NCI-H1694 treated with DMSO at 0.1 percent for 48 hours (cell line): ENCODE results near the gene HJV.

Experiments used
- DNase-seq: peaks from one replicate; lab custom pipeline; 2025; lab: John Stamatoyannopoulos, UW

Gene HJV

DNA sequence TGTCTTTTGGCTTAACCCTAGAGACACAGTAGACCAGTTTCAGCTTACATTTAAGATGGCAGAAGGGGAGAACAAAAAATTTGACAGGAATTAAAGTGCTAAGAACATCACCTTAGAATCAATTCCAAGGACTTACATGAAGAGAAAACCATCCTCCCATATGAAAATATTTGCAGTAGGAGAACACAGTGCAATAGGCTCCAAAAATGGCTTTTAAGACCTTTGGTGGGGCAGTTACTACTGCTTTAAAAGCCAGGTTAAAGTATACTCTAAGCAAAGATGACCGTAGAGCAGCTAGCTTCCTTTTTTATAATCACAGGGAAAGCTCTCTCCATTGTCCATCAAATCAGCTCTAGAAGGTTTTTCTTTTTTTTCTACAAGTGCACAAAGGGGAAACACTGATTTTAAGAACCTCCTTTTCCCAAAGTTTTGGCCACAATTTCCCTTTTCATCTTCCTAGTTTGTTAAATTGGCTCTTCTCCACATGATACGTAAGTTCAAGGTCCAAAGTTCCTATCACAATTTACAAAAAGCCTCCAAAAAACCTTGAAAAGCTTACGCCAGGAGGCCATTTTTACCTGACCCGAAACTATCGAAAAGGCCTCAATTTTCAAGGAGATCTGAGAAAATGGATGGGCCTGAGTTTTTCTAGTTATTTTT is 28.4 kb downstream of the HJV start:
- no peak for DNase-seq

- DNase-seq: no peak
Measured at GRCh38 chr1:145992502-145992936, 29.0 kb downstream of the HJV start.

GRCh38 chr1:145991735-145992412 is 29.7 kb downstream of the HJV start:
- DNase-seq: no peak

DNA sequence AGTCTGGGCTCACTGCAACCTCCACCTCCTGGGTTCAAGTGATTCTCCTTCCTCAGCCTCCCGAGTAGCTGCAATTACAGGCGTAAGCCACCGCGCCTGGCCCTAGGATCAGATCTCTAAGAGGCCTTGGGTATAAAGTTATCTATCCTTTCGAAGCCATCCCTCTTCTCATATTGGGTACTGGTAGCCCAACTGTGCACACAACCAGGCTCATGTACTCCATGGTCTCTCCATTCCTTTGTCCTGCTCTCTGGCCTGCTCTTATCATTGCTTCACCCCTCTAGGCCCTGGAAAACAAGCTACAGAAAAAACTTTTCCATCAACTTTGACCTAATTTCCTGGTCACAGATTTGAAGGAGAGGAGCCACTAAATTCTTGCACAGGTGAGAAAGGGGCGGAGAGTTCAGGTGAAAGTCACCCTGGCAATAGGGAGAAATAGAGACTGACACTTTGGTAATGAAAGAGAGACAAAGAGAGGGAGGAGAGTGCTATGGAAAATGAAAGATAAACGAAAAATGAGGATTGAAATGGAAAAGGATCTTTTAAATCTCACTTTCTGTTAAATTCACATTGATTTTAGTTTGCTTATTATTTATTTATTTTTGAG is 31.2 kb downstream of the HJV start:
- no peak for DNase-seq

DNA sequence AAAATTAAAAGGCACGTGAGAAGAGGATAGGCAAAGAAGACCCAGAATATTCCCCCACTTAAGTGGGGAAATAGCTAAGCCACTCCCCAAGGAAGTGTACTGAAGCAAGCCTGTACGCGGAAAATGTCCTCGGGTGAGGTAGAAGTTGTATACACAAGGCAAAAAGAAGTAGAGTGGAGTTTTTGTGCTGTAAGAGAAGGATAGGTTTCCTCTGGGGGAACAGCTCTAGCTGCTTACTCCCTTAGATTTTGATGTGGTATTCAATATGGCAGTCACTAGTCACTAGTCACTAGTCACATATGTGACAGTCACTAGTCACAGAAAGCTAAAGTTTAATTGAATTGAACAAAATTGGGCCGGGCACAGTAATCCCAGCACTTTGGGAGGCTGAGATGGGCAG is 32.8 kb downstream of the HJV start:
- DNase-seq: no peak

DNA sequence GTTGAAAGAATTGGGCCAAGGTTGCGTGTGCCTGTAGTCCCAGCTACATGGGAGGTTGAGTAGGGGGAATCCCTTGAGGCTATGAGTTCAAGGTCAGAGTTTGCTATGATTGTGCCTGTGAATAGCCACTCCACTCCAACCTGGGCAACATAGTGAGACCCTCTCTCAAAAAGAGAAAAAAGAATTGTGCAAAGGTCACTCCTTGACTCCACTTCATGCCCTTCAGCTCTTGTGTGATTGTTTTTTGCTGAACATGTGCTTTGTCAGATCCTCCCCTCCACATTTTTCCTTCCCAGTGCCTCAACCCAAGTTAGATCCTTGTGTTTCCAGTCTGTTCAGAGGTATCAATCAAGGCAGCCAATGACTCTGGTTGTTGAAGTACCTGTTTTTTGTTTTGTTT is 33.6 kb downstream of the HJV start:
- DNase-seq: no peak

GRCh38 chr1:145986551-145986950 is 35.0 kb downstream of the HJV start:
- no peak for DNase-seq

- no peak for DNase-seq
Measured at GRCh38 chr1:145985502-145986439, 35.8 kb downstream of the HJV start.

DNA sequence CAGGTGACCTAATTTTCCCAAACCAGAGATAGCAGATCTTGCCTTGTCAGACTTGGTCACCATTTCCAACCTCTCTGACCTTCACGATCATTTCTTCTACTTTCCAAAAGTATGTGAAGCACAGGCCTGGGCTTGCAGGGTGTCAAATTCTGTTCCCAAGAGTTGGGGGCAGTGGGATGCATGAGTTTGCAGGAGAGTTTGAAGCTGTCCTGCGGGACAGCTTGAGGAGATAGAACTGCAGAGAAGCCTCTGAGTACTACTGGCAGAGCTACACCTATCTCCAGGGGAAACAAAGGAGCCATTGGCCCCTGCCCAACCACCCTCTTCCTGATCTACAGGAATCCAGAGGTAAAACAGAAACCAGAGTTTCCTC is 36.4 kb downstream of the HJV start:
- DNase-seq: no peak

- DNase-seq: no peak
Measured at GRCh38 chr1:145983960-145984830, 37.3 kb downstream of the HJV start.

DNA sequence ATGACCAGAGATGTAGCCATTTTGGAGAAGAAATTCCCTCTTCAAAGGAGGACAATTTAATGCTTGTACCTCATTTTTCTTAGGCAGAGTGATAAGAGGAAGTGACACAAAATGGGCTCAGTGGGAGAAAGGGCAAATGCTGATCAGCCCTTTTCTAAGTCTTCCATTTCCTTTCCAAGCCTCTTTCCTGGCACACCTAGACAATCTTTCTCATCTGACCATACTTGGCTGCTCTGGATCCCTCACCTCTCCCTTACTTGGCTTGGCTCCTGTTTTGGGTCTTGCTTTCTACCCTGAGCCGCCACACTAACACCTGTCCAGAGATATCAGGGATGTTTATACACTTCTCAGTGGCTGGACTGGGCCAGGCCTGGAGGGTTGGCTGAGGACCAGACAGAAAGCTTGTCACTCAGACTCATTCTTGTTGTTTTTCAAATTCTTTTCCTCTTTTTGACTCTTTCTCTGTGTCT is 38.3 kb downstream of the HJV start:
- no peak for DNase-seq

GRCh38 chr1:145982010-145982723 is 39.4 kb downstream of the HJV start:
- DNase-seq: no peak

- no peak for DNase-seq
Measured at GRCh38 chr1:145980457-145980994, 41.0 kb downstream of the HJV start.

- no peak for DNase-seq
Measured at GRCh38 chr1:145979746-145980456, 41.6 kb downstream of the HJV start.

DNA sequence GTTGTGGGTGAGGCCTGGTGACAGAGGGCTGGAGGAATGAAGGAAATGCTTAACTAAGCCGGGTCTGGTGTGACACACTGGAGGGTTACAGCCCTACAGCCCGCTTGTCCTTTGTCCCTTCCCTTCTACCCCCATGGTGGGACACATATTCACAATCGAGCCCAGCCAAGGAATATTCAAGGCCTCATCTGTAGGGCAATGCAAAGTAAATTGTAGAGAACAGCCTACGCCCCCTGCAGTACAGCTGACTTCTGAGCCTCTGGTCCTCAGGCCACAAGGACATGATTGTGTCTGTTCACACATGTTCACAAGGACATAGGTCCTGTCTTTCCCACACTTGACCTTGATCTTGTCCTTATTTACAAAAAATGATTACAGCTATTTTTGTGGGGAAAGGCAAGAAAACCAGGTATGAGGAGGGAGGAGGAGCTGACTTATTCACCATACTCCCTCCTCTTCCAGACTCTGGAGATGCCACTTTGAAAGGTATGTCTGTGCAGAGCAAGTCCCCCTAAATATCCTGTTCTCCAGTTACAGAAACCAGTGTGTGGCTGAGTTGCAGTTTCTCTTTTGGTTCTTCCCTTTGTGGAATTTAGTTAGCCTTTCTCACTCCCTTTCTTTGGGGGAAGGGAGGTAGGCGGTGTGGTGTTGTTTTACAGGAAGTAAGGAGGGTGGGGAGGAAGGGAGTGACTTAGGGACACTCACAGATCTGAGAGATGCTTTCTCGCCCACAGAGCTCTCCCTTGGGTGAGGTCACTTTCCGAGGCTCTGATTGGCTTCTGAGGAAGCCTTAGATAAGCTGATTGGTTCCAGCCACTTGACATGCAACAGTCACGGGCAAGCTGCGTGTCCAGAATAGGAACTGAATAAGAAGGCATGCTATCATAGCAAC is 42.4 kb downstream of the HJV start:
- no peak for DNase-seq

DNA sequence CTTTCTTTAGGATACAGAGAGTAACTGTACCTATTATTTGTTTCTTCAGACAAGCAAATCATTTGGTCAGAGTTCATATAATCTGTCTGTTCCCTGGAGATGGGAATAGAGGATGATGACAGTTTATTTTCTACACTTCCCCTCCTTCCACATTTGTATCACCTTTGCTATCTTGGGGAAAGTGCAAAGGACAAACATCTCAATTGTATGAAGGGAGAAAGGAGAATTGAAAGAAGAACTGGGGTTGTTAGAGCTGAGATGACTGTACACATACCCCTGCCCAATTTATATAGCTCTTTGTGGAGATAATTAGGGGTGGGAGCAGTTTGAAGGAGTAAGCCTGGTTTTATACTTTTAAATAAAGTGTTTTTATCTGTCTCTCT is 43.1 kb downstream of the HJV start:
- no peak for DNase-seq

DNA sequence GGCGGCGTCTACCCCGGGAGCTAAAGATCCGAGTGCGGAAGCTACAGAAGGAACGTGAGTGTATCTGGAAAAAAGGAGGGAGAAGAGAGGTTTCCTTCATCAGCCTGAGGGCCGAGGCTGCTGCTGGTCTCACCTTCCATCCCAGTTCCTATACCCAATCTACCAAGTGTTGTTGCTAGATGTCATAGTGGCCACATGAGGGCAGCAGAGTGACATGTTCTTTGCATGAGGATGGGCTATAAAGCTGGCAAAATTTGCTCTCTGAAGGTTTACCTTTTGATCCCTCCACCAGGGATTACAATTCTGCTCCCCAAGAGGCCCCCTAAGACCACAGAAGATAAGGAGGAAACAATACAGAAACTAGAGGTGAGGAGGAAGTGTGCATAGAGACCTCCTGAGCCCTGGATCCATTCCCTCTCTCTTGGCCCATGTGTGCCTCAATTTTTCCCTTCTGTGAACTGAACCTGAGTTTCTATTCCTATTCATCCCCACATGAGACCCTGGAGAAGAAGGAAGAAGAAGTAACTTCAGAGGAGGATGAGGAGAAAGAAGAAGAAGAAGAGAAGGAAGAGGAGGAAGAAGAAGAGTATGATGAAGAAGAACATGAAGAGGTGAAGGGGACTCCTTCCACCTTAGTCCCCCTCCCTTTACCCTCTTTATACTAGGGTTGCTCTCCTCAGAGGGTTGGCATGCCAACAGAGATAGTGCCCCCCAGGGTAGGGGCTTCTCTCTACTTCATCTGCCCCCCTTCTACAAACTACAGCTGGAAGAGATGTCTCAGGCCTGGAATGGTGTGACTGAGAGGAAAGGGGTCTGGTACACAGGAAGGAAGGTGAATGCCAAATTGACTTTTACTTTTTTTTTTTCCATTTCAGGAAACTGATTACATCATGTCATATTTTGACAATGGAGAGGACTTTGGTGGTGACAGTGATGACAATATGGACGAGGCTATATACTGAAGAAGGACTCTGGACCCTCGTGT is 43.8 kb downstream of the HJV start:
- peak; percentile 82 for DNase-seq
